Keratinocyte (primary cell): ENCODE results near the gene SYNDIG1.

Experiments
- CTCF ChIP-seq, 3 experiments: IDR thresholded peaks in 1 of 3; conservative IDR thresholded peaks in 1 of 3; optimal IDR thresholded peaks in 1 of 3; 2 replicates in 2 of 3; 3 replicates in 1 of 3; pipeline versions ENCODE3 to v1.5.1; 2011; ENCODE audit warnings: low read length in 3 of 3, mild to moderate bottlenecking in 3 of 3, moderate library complexity in 2 of 3, control low read depth in 1 of 3, inconsistent platforms in 1 of 3; ENCODE audit not compliant: insufficient read depth in 2 of 3; ENCODE audit errors: extremely low read depth in 1 of 3
- EZH2 ChIP-seq: IDR thresholded peaks from one replicate; pipeline ENCODE4 v1.6.1; 2012; ENCODE audit warnings: inconsistent platforms, mild to moderate bottlenecking, low read length, moderate library complexity

GRCh38 chr20:24458436-24458835 lies 11.0 kb upstream of the SYNDIG1 start:
- TF ChIP-seq CTCF (optimal IDR thresholded peaks at IDR 0.05 in 1 of 3, IDR thresholded peaks at IDR 0.05 in 1 of 3, conservative IDR thresholded peaks at IDR 0.05 in 1 of 3; ENCODE audit: extremely low read depth in 1 of 3, insufficient read depth in 2 of 3, low read length in 3 of 3) (no peak), EZH2 (no peak)
